Left ventricle myocardium inferior (tissue), 1 donor: ENCODE measurements around the gene CARS2. TPM values are rescaled to one million over a fixed set of nuclear protein-coding genes. Genes with fewer than 3 reads are reported as not detected.

Experiments used
- DNase-seq: peaks from one replicate; pipeline ENCODE4 v3.0.0-alpha.2; 2020
- H3K27ac ChIP-seq: fragments of 200-600 bp; replicated peaks from 2 replicates; pipeline ENCODE4 v1.8.0; 2021
- H3K27me3 ChIP-seq: fragments of 200-600 bp; 2 replicates; pipeline ENCODE4 v1.8.0; 2021; ENCODE audit warnings: low read depth
- H3K36me3 ChIP-seq: fragments of 200-600 bp; 2 replicates; pipeline ENCODE4 v1.8.0; 2021
- H3K4me1 ChIP-seq: fragments of 200-600 bp; 2 replicates; pipeline ENCODE4 v1.8.0; 2021
- H3K4me3 ChIP-seq: fragments of 200-600 bp; 2 replicates; pipeline ENCODE4 v1.8.0; 2021; ENCODE audit warnings: mild to moderate bottlenecking, moderate library complexity
- H3K9me3 ChIP-seq: fragments of 200-600 bp; replicated peaks from 2 replicates; pipeline ENCODE4 v1.8.0; 2021
- intact Hi-C: fragments of 100-400 bp; cut with micrococcal nuclease; formaldehyde crosslinking; loops from one replicate; pipeline ENCODE4 v1.11.0; 2022
- total RNA-seq: library from RNA; stranded (reverse); fragmentation: NEBNext Ultra II Directional; extraction: Animal tissue kit (Norgen Biotek cat#: 25700); gene quantifications from one replicate; pipeline ENCODE4 v1.2.1, GENCODE V29; 2021
- TF ChIP-seq, protein P1 (sequence below): fragments of 200-600 bp; IDR thresholded peaks from 2 replicates; pipeline ENCODE4 v1.8.0; 2021; ENCODE audit warnings: antibody characterized with exemption, mild to moderate bottlenecking, borderline replicate concordance
- donor health status: DM: no; HTN: yes; CAD: no; lungs with severe emphysema.

The CARS2 gene
- total RNA-seq, 1 donor from 2014 or later, result 52.8 TPM

DNA sequence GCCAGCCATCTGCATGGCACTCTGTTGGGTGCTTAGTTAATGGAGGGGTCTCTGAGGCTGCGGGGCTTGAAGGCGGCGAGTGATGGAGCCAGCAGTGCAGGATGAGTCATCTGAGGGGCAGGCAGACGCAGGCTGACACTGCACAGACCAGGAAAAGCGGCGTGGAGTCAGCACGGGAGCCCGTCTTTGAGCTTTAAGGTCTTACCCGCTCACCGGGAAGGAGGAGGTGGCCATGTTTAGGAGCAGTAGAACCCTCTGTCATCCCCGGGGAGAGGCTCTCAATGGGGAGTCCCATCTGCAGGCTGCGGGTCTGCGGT is 77.5 kb downstream of the CARS2 start:
- Histone ChIP-seq H3K4me3 (no peak overlapping the region), H3K4me1 (peaks cover 47% of the 10 kb centered on the region), H3K27me3 (no peaks in the 10 kb centered on the region), H3K9me3 (no peaks in the 10 kb centered on the region), H3K27ac (peak overlapping the region; percentile 30), H3K36me3 (peaks cover 65% of the 10 kb centered on the region)
- TF ChIP-seq, protein P1, sequence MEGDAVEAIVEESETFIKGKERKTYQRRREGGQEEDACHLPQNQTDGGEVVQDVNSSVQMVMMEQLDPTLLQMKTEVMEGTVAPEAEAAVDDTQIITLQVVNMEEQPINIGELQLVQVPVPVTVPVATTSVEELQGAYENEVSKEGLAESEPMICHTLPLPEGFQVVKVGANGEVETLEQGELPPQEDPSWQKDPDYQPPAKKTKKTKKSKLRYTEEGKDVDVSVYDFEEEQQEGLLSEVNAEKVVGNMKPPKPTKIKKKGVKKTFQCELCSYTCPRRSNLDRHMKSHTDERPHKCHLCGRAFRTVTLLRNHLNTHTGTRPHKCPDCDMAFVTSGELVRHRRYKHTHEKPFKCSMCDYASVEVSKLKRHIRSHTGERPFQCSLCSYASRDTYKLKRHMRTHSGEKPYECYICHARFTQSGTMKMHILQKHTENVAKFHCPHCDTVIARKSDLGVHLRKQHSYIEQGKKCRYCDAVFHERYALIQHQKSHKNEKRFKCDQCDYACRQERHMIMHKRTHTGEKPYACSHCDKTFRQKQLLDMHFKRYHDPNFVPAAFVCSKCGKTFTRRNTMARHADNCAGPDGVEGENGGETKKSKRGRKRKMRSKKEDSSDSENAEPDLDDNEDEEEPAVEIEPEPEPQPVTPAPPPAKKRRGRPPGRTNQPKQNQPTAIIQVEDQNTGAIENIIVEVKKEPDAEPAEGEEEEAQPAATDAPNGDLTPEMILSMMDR, result no peak
- DNase-seq, result no peak
- intact Hi-C loops, result no loop called here

DNA sequence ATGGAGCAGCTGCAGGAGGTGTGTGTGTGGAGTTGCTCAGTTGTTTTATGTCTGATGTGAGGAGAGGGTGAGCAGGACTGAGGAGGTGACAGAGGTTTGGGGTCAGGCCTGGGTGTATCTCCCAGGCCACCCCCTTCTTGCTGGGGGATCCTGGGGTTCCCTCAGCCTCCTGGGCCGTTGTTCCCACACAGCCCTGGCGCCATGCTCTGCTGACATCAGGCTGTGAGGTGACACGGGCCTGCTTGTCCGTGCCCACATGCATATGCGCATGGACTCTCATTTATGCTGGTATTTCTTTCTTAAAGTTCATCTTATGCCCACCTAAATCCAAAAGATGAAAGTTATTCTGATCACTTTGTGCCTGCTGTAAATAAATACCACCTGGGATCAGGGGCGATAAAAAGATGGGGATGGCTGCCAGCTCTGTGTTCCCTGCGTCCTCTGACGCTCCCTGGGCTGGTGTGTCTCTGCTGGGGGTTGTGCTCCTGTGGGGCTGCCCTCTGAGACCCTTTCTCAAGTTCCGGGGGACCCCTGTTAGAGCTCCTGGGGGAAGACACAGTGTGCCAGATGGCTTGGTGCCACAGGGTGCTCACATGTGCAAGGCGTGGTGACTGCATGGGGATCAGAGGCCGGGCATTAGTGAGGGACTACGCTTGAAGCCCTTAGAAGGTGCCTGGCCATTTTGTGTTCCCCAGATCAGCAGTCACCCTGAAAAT is 78.0 kb downstream of the CARS2 start:
- intact Hi-C loops, result no loop called here
- Histone ChIP-seq H3K4me3 (no peak overlapping the region), H3K27me3 (no peaks in the 10 kb centered on the region), H3K36me3 (peaks cover 70% of the 10 kb centered on the region), H3K27ac (peak overlapping the region; percentile 30), H3K9me3 (no peaks in the 10 kb centered on the region), H3K4me1 (peaks cover 47% of the 10 kb centered on the region)
- DNase-seq, result no peak
- TF ChIP-seq, protein P1, result no peak

DNA sequence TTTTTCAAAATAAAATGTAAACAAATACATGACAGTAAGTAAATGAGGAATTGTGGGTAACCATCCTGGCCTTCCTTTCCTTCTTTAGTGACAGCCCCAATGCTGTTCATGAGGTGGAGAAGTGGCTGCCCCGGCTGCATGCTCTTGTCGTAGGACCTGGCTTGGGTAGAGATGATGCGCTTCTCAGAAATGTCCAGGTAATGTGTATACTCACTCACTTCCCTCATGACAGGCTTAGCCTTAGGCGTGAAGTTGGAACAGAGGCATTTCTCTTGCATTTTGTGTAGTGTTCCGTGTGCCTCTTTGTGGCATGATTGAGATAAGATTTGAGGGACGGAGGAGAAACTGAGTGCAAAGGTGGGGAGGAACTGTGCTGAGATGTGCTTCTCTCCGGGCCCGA is 78.6 kb downstream of the CARS2 start:
- Histone ChIP-seq H3K4me1 (peaks cover 50% of the 10 kb centered on the region), H3K36me3 (peaks cover 76% of the 10 kb centered on the region), H3K9me3 (no peaks in the 10 kb centered on the region), H3K27me3 (no peaks in the 10 kb centered on the region), H3K27ac (no peak overlapping the region), H3K4me3 (no peak overlapping the region)
- TF ChIP-seq, protein P1, result no peak
- DNase-seq, result no peak
- intact Hi-C loops, result no loop called here

DNA sequence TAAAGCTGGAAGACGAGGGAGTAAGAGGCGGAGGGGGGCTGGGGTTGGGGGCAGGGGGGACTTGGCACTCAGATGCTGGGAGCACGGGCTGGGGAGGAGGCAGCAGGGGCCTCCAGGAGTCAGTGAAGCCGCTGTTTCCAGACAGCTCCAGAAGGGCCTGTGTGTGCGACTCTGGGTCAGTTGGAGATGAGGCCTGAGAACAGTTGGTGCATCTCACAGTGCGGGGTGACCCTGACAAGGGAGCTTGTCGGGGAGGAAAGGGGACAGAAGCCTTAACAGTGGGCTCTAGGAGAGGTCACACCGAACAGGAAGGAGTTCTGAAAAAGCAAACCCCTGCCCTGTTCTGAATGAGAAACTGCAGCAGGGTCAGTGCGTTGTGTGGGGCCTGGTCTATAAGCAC is 79.4 kb downstream of the CARS2 start:
- intact Hi-C loops, result no loop called here
- no peaks in the 10 kb centered on the region for H3K9me3 ChIP-seq
- H3K4me3 ChIP-seq, result no peak overlapping the region
- H3K27ac ChIP-seq, result no peak overlapping the region
- H3K4me1 ChIP-seq, result peaks cover 58% of the 10 kb centered on the region
- TF ChIP-seq, protein P1, result no peak
- no peak for DNase-seq
- peaks cover 79% of the 10 kb centered on the region for H3K36me3 ChIP-seq
- no peaks in the 10 kb centered on the region for H3K27me3 ChIP-seq

DNA sequence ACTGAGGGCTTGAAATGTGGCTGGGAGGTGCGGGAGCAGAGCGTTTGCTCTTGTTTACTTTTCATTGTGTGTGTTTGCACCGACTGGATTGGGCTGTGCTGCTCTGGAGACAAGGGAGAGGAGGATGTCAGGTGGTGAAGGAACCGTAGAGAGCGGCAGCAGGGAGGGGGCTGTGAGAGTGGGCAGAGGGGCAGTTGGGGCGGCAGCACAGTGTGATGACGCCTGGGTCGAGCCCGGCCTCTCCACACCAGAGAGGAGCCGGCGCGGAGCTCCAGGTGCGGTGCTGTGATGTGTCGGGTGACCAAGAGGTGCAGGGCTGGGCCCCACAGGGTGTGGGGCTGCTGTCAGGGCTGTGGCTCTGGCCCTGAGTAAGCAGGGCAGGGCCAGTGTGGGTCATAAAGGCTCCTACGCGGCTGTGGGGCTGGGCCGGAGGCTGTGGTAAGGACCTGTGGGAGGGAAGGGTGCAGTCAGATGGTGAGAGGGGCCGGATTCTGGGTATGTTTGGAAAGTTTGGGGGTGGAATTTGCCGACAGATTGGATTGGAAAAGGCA is 80.1 kb downstream of the CARS2 start:
- Histone ChIP-seq H3K27ac (no peak overlapping the region), H3K27me3 (no peaks in the 10 kb centered on the region), H3K4me1 (peaks cover 60% of the 10 kb centered on the region), H3K4me3 (no peak overlapping the region), H3K9me3 (no peaks in the 10 kb centered on the region), H3K36me3 (peaks cover 74% of the 10 kb centered on the region)
- intact Hi-C loops, result no loop called here
- no peak for DNase-seq
- TF ChIP-seq, protein P1, result no peak
